PFSK-1 (cell line): ENCODE results near the gene VTI1A.
A peak's percentile ranks its signal among the peaks of the same experiment; 100 is the strongest.

ENCODE experiments used
- FOXP2 ChIP-seq: optimal IDR thresholded peaks from 2 replicates; pipeline ENCODE3; 2011; ENCODE audit warnings: borderline replicate concordance, control low read depth, inconsistent platforms; ENCODE audit not compliant: insufficient read depth; ENCODE audit errors: extremely low read length, extremely low read depth
- POLR2AphosphoS5 ChIP-seq: IDR thresholded peaks from 2 replicates; pipeline ENCODE4 v1.6.1; 2012; ENCODE audit warnings: low read depth, mild to moderate bottlenecking, control low read depth, low read length, moderate library complexity
- REST ChIP-seq, 2 experiments: IDR thresholded peaks; 2 replicates each; pipeline versions ENCODE4 v1.6.1 to v1.8.0; 2011 to 2012; ENCODE audit warnings: low read depth in 2 of 2, low read length in 2 of 2, control low read depth in 1 of 2, inconsistent platforms in 1 of 2, mild to moderate bottlenecking in 1 of 2, moderate library complexity in 1 of 2; ENCODE audit not compliant: insufficient read depth in 1 of 2
- SIN3A ChIP-seq: IDR thresholded peaks from 2 replicates; pipeline ENCODE4 v1.6.1; 2012; ENCODE audit warnings: mild to moderate bottlenecking, low read length, moderate library complexity, borderline replicate concordance; ENCODE audit not compliant: insufficient read depth
- TAF1 ChIP-seq: IDR thresholded peaks from 2 replicates; pipeline ENCODE4 v1.6.1; 2012; ENCODE audit warnings: low read length, control low read depth, borderline replicate concordance; ENCODE audit not compliant: insufficient read depth

Gene VTI1A

GRCh38 chr10:112461029-112461887 is 14.2 kb downstream of the VTI1A start:
- TF ChIP-seq FOXP2 (no peak), TAF1 (no peak), SIN3A (no peak), REST (IDR thresholded peaks at IDR 0.05; ENCODE audit: insufficient read depth in 1 of 2, low read depth in 2 of 2, low read length in 2 of 2) (no peak), POLR2AphosphoS5 (no peak)

- TF ChIP-seq REST (IDR thresholded peaks at IDR 0.05; ENCODE audit: insufficient read depth in 1 of 2, low read depth in 2 of 2, low read length in 2 of 2) (no peak), SIN3A (no peak), TAF1 (no peak), POLR2AphosphoS5 (no peak), FOXP2 (no peak)
Observed at GRCh38 chr10:112465299-112465883, 18.4 kb downstream of the VTI1A start.

GRCh38 chr10:112466802-112467201 is 19.8 kb downstream of the VTI1A start:
- TF ChIP-seq FOXP2: no peak
- no peak for TF ChIP-seq SIN3A
- TF ChIP-seq POLR2AphosphoS5: no peak
- no peak for TF ChIP-seq REST (IDR thresholded peaks at IDR 0.05; ENCODE audit: insufficient read depth in 1 of 2, low read depth in 2 of 2, low read length in 2 of 2)
- TF ChIP-seq TAF1: no peak

GRCh38 chr10:112467541-112468075 is 20.6 kb downstream of the VTI1A start:
- no peak for TF ChIP-seq FOXP2
- TF ChIP-seq TAF1: no peak
- no peak for TF ChIP-seq POLR2AphosphoS5
- TF ChIP-seq SIN3A: no peak
- peak; percentile 53 to 85; a peak in 3 of 4 replicates for TF ChIP-seq REST (IDR thresholded peaks at IDR 0.05; ENCODE audit: insufficient read depth in 1 of 2, low read depth in 2 of 2, low read length in 2 of 2)
